Keratinocyte (primary cell): ENCODE data around the gene SHROOM3.

ENCODE experiments used
- EZH2 ChIP-seq: IDR thresholded peaks from one replicate; pipeline ENCODE4 v1.6.1; 2012; ENCODE audit warnings: inconsistent platforms, mild to moderate bottlenecking, low read length, moderate library complexity
- TF ChIP-seq, protein P1 (sequence below), 3 experiments: IDR thresholded peaks in 1 of 3; conservative IDR thresholded peaks in 1 of 3; optimal IDR thresholded peaks in 1 of 3; 2 replicates in 2 of 3; 3 replicates in 1 of 3; pipeline versions ENCODE3 to v1.5.1; 2011; ENCODE audit warnings: low read length in 3 of 3, mild to moderate bottlenecking in 3 of 3, moderate library complexity in 2 of 3, control low read depth in 1 of 3, inconsistent platforms in 1 of 3; ENCODE audit not compliant: insufficient read depth in 2 of 3; ENCODE audit errors: extremely low read depth in 1 of 3

DNA sequence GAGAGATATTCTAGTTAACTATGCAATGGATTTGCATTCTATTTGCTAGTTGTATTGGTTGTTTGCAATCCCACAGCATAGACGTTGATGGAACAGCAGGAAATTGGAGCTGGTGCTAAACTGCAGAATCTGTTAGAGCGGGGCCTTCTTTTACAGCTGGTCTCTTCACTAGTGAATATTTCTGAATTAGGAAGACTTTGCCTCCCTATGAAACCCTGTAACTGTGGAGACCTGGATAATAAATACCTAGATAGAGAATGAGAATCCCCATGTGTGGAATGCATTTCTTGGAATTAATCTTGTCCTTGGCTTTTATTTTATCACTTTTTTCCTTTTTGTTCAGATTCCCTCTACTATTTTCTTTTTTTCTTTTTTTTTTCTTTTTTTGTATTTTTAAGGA, 109.7 kb downstream of the SHROOM3 start:
- TF ChIP-seq, protein P1, sequence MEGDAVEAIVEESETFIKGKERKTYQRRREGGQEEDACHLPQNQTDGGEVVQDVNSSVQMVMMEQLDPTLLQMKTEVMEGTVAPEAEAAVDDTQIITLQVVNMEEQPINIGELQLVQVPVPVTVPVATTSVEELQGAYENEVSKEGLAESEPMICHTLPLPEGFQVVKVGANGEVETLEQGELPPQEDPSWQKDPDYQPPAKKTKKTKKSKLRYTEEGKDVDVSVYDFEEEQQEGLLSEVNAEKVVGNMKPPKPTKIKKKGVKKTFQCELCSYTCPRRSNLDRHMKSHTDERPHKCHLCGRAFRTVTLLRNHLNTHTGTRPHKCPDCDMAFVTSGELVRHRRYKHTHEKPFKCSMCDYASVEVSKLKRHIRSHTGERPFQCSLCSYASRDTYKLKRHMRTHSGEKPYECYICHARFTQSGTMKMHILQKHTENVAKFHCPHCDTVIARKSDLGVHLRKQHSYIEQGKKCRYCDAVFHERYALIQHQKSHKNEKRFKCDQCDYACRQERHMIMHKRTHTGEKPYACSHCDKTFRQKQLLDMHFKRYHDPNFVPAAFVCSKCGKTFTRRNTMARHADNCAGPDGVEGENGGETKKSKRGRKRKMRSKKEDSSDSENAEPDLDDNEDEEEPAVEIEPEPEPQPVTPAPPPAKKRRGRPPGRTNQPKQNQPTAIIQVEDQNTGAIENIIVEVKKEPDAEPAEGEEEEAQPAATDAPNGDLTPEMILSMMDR (optimal IDR thresholded peaks at IDR 0.05 in 1 of 3, IDR thresholded peaks at IDR 0.05 in 1 of 3, conservative IDR thresholded peaks at IDR 0.05 in 1 of 3; ENCODE audit: extremely low read depth in 1 of 3, insufficient read depth in 2 of 3, low read length in 3 of 3), result no peak
- TF ChIP-seq EZH2, result no peak
